Loucy (cell line): Measurements from ENCODE around the gene NRG3.

Source experiments
- EZH2phosphoT487 ChIP-seq: fragments of 200-600 bp; IDR thresholded peaks from 2 replicates; pipeline ENCODE4 v1.6.1; 2018; ENCODE audit warnings: antibody characterized with exemption, mild to moderate bottlenecking, moderate library complexity, borderline replicate concordance
- TF ChIP-seq, protein P1 (sequence below): fragments of 200-600 bp; sonication (generic); conservative IDR thresholded peaks from 2 replicates; pipeline ENCODE4 v1.5.1; 2014; ENCODE audit warnings: mild to moderate bottlenecking, antibody characterized with exemption, low read length

DNA sequence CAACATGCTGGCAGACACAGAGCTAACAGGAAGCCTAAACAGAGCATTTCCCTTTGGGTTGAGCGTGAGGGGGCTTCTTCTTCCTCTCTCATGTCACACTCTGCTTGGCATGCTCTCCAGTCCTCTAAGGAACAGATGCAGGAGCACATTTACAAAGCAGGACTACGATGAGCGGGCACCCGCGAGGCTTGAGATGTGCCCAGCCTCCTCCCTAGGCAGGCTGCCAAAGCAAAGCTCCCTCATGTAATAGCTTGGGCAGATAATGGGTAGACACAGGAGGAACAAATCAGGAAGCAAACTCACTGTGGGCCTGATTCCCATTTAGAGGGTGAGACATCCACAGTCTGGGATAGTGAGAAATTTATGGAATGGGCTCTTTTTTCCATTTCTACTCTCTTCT, 519.1 kb downstream of the NRG3 start:
- TF ChIP-seq, protein P1, sequence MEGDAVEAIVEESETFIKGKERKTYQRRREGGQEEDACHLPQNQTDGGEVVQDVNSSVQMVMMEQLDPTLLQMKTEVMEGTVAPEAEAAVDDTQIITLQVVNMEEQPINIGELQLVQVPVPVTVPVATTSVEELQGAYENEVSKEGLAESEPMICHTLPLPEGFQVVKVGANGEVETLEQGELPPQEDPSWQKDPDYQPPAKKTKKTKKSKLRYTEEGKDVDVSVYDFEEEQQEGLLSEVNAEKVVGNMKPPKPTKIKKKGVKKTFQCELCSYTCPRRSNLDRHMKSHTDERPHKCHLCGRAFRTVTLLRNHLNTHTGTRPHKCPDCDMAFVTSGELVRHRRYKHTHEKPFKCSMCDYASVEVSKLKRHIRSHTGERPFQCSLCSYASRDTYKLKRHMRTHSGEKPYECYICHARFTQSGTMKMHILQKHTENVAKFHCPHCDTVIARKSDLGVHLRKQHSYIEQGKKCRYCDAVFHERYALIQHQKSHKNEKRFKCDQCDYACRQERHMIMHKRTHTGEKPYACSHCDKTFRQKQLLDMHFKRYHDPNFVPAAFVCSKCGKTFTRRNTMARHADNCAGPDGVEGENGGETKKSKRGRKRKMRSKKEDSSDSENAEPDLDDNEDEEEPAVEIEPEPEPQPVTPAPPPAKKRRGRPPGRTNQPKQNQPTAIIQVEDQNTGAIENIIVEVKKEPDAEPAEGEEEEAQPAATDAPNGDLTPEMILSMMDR = no peak
- TF ChIP-seq EZH2phosphoT487 = no peak
